Measurements from ENCODE around the gene SCN5A. TPM values are rescaled to one million over a fixed set of nuclear protein-coding genes. Genes with fewer than 3 reads are reported as not detected.

The SCN5A gene
- total and polyA plus RNA-seq, 2 donors (not counting 1 experiment from before 2014, with no cell fraction given): 0.20 to 0.37 TPM

GRCh38 chr3:38561746-38562466 lies 87.6 kb downstream of the SCN5A start:
- CTCF ChIA-PET: no interaction called here
- intact Hi-C loops (cut with micrococcal nuclease): no loop called here
- no peaks in the 10 kb centered on the region for H3K4me1 Mint-ChIP-seq
- H3K4me3 ChIP-seq (ENCODE audit: control extremely low read depth in 1 of 5, extremely low read depth in 1 of 5, insufficient read depth in 1 of 5, low read depth in 2 of 5, low read length in 4 of 5): no peak overlapping the region
- no peaks in the 10 kb centered on the region for H3K79me2 ChIP-seq (ENCODE audit: control insufficient read depth, insufficient read depth, low read length)
- no peak overlapping the region for H3K4me2 ChIP-seq (replicated peaks; ENCODE audit: low read depth, low read length, poor library complexity, severe bottlenecking)
- H3K4me3 Mint-ChIP-seq: no peak overlapping the region
- no peaks in the 10 kb centered on the region for H3K9me3 ChIP-seq (ENCODE audit: control extremely low read depth in 1 of 3, control insufficient read depth in 2 of 3, insufficient read depth in 1 of 3, low read length in 2 of 3)
- H3K9me3 Mint-ChIP-seq (ENCODE audit: insufficient read depth): no peaks in the 10 kb centered on the region
- ATAC-seq (ENCODE audit: low read depth) (no peak), DNase-seq (no peak)
- H3K36me3 ChIP-seq (replicated peaks in 1 of 2; ENCODE audit: control extremely low read depth in 1 of 2, control insufficient read depth in 1 of 2, extremely low read depth in 1 of 2, insufficient read depth in 2 of 2, low read length in 1 of 2): no peaks in the 10 kb centered on the region
- no peak overlapping the region for H3K27ac Mint-ChIP-seq
- no peaks in the 10 kb centered on the region for H4K20me1 ChIP-seq (ENCODE audit: control insufficient read depth, insufficient read depth, low read length, poor library complexity, severe bottlenecking)
- no peak overlapping the region for H3K9ac ChIP-seq (ENCODE audit: low read length)
- H2AFZ ChIP-seq (ENCODE audit: insufficient read depth, low read depth, low read length, poor library complexity, severe bottlenecking): no peak overlapping the region
- no peaks in the 10 kb centered on the region for H3K4me1 ChIP-seq (ENCODE audit: control insufficient read depth in 2 of 2, insufficient read depth in 2 of 2, low read length in 2 of 2)
- H3K27me3 Mint-ChIP-seq: peaks cover 4% of the 10 kb centered on the region
- 77% methylated on average over 9 of the region's 10 CpGs for WGBS (ENCODE audit: insufficient coverage)
- TF ChIP-seq EZH2 (IDR thresholded peaks at IDR 0.05; ENCODE audit: borderline replicate concordance, insufficient read depth, low read depth, low read length, poor library complexity, severe bottlenecking) (no peak), CTCF (IDR thresholded peaks at IDR 0.05) (no peak)
- POLR2A ChIA-PET: no interaction called here
- no peaks in the 10 kb centered on the region for H3K27me3 ChIP-seq (replicated peaks in 1 of 4; ENCODE audit: control extremely low read depth in 1 of 4, control insufficient read depth in 3 of 4, insufficient read depth in 4 of 4, low read length in 3 of 4)
- H3K27ac ChIP-seq (ENCODE audit: low read length in 2 of 2): no peak overlapping the region

DNA sequence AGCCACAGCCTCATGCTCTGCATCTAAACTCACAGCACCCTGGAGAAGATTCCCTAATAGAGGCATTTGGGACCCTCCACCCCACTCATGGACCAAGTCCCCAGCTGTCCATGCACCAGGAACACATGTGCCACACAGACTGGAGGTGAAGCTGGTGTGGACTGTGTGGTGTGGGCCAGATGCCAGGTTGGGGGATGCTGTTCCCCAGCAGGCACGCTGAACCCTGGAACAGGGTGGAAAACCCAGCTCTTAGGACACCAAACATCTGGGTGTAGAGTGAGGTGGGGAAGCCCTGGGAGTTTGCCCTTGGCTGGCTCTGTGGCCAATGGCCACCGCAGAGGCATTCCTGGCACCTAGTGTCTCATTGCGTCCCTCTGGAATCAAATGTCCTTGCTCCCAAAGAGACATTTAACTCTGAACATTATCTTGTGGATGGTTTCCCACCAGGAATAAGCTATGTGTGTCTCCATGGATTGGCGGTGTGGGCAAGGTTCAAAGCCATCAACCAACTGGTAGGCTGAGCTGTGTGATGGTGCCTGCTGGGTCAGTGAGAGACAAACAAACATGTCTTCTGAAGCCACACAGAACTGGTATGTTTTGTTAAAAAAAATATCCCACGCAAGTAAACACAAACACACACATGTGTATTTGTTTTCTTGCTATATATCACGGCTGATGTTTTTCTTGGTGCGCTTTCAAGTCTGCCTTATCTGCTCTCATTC lies 88.3 kb downstream of the SCN5A start:
- POLR2A ChIA-PET: no interaction called here
- H3K79me2 ChIP-seq (ENCODE audit: control insufficient read depth, insufficient read depth, low read length): no peaks in the 10 kb centered on the region
- no peak overlapping the region for H3K4me3 ChIP-seq (ENCODE audit: control extremely low read depth in 1 of 5, extremely low read depth in 1 of 5, insufficient read depth in 1 of 5, low read depth in 2 of 5, low read length in 4 of 5)
- WGBS (ENCODE audit: insufficient coverage): 90% methylated on average over 3 of the region's 7 CpGs
- no peak overlapping the region for H3K9ac ChIP-seq (ENCODE audit: low read length)
- TF ChIP-seq EZH2 (IDR thresholded peaks at IDR 0.05; ENCODE audit: borderline replicate concordance, insufficient read depth, low read depth, low read length, poor library complexity, severe bottlenecking) (no peak), CTCF (IDR thresholded peaks at IDR 0.05) (no peak)
- no peaks in the 10 kb centered on the region for H3K36me3 ChIP-seq (replicated peaks in 1 of 2; ENCODE audit: control extremely low read depth in 1 of 2, control insufficient read depth in 1 of 2, extremely low read depth in 1 of 2, insufficient read depth in 2 of 2, low read length in 1 of 2)
- no peaks in the 10 kb centered on the region for H3K9me3 Mint-ChIP-seq (ENCODE audit: insufficient read depth)
- no peaks in the 10 kb centered on the region for H3K4me1 ChIP-seq (ENCODE audit: control insufficient read depth in 2 of 2, insufficient read depth in 2 of 2, low read length in 2 of 2)
- no peaks in the 10 kb centered on the region for H3K9me3 ChIP-seq (ENCODE audit: control extremely low read depth in 1 of 3, control insufficient read depth in 2 of 3, insufficient read depth in 1 of 3, low read length in 2 of 3)
- CTCF ChIA-PET: no interaction called here
- H4K20me1 ChIP-seq (ENCODE audit: control insufficient read depth, insufficient read depth, low read length, poor library complexity, severe bottlenecking): no peaks in the 10 kb centered on the region
- H2AFZ ChIP-seq (ENCODE audit: insufficient read depth, low read depth, low read length, poor library complexity, severe bottlenecking): no peak overlapping the region
- H3K4me1 Mint-ChIP-seq: no peaks in the 10 kb centered on the region
- no peak overlapping the region for H3K27ac Mint-ChIP-seq
- intact Hi-C loops (cut with micrococcal nuclease): no loop called here
- no peaks in the 10 kb centered on the region for H3K27me3 ChIP-seq (replicated peaks in 1 of 4; ENCODE audit: control extremely low read depth in 1 of 4, control insufficient read depth in 3 of 4, insufficient read depth in 4 of 4, low read length in 3 of 4)
- no peak overlapping the region for H3K4me3 Mint-ChIP-seq
- ATAC-seq (ENCODE audit: low read depth) (no peak), DNase-seq (no peak)
- H3K4me2 ChIP-seq (replicated peaks; ENCODE audit: low read depth, low read length, poor library complexity, severe bottlenecking): no peak overlapping the region
- no peak overlapping the region for H3K27ac ChIP-seq (ENCODE audit: low read length in 2 of 2)
- H3K27me3 Mint-ChIP-seq: peaks cover 10% of the 10 kb centered on the region
